Activated T-cell treated with anti-CD3 and anti-CD28 coated beads, Interleukin-2, amount 50 U/mL, for 24 hours (primary cell): Measurements from ENCODE around the gene ZBTB20.

ENCODE experiments used
- DNase-seq: peaks from one replicate; pipeline ENCODE4 v3.0.0-alpha.2; 2020
- H3K27ac Mint-ChIP-seq: 2 replicates; pipeline ENCODE4 v1.8.0; 2020; ENCODE audit warnings: mild to moderate bottlenecking, mixed read lengths
- H3K27me3 Mint-ChIP-seq: 2 replicates; pipeline ENCODE4 v1.8.0; 2020; ENCODE audit warnings: mixed read lengths
- H3K36me3 Mint-ChIP-seq: 2 replicates; pipeline ENCODE4 v1.8.0; 2020; ENCODE audit warnings: low read depth, mixed read lengths
- H3K4me1 Mint-ChIP-seq: 2 replicates; pipeline ENCODE4 v1.8.0; 2020; ENCODE audit warnings: low read depth, mixed read lengths
- H3K4me3 Mint-ChIP-seq: 2 replicates; pipeline ENCODE4 v1.8.0; 2020; ENCODE audit warnings: mild to moderate bottlenecking, moderate library complexity, mixed read lengths
- H3K9me3 Mint-ChIP-seq: 2 replicates; pipeline ENCODE4 v1.8.0; 2020; ENCODE audit warnings: mixed read lengths

Gene ZBTB20

DNA sequence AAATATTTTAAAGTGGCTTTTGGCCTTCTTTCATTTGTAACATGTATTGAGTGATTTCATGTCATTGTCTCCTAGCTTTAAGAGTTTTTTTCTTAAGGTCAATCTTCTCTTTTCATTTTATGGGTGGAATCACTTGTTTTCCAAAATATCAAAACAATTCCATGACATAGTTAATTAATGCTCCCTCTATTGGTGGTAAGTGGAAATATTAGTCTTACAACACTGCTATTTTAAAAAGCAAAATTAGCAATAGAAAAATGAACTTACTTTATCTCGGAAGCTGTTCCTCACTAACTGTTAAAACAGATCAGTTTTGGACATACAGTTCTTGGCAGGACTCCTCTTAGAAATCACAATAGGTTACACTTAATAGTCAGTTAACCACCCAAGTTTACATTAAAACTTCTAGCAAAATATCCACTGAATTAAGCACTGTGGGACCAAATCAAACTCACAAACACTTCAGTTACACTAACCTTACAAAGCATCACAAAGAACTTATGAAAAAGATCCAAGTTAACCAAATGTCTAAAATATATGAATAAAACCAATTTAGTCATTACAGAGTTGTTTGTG, 810.9 kb downstream of the ZBTB20 start:
- no peaks in the 10 kb centered on the region for H3K27me3 Mint-ChIP-seq
- peak overlapping the region; percentile 82 for H3K27ac Mint-ChIP-seq
- no peak for DNase-seq
- H3K4me1 Mint-ChIP-seq: peaks cover 68% of the 10 kb centered on the region
- no peak overlapping the region for H3K4me3 Mint-ChIP-seq
- H3K36me3 Mint-ChIP-seq: peaks cover 15% of the 10 kb centered on the region
- no peaks in the 10 kb centered on the region for H3K9me3 Mint-ChIP-seq

DNA sequence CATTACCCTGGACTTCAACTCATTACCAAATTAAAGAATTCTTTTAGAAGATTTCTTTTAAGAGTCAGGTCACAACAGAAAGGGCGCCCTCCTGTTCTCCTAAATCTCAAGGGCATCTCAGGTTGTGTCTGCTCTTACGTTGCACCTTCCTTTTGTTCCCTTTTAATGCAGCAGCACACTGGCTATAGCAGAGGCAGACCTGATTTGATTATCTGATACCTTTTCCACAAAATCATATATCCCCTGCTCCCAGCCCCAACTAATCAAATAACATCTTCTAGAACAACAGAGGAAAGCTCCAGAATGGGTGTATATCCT, 813.2 kb downstream of the ZBTB20 start:
- Mint-ChIP-seq H3K27ac (peak overlapping the region; percentile 94), H3K27me3 (no peaks in the 10 kb centered on the region), H3K36me3 (peaks cover 24% of the 10 kb centered on the region), H3K4me1 (peaks cover 87% of the 10 kb centered on the region), H3K4me3 (no peak overlapping the region), H3K9me3 (no peaks in the 10 kb centered on the region)
- DNase-seq: no peak

DNA sequence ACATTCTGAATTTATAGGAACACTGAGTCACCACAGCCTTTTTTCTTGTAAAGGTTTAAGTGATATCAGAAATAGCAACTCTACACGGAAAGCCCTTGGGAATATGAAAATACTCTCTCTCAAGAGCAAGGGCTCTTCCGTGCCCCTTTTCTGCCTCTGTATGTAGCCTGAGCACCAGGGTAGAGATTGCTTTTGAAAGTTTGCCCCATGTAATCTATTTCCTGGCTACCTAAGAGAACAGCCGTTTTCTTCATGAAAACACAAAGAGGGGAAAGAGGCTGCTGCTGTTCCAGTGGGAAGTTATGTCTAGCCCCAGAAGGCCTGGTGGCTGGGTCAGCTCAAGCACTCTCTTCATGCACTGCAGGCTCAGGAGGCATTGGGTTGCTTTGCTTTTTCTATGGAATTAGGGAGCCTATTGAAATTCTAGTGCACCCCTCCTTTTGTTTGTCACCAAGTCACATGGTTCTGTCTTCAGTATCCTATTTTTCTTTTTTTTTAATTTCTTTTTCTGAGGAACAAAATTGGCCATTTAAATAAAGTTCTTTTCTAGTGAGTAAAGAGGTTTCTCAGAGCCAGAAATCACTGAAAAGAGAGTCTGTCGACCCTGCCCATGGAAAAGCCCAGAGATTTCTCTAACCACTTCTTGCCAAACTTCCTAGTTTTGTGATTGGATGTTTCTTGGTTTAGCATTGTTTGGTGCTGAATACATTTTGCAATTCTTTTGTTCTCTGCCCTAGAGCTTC, 813.7 kb downstream of the ZBTB20 start:
- Mint-ChIP-seq H3K9me3 (no peaks in the 10 kb centered on the region), H3K27ac (peak overlapping the region; percentile 94), H3K27me3 (no peaks in the 10 kb centered on the region), H3K4me3 (peak overlapping the region; percentile 49), H3K36me3 (peaks cover 23% of the 10 kb centered on the region), H3K4me1 (peaks cover 89% of the 10 kb centered on the region)
- DNase-seq: no peak

DNA sequence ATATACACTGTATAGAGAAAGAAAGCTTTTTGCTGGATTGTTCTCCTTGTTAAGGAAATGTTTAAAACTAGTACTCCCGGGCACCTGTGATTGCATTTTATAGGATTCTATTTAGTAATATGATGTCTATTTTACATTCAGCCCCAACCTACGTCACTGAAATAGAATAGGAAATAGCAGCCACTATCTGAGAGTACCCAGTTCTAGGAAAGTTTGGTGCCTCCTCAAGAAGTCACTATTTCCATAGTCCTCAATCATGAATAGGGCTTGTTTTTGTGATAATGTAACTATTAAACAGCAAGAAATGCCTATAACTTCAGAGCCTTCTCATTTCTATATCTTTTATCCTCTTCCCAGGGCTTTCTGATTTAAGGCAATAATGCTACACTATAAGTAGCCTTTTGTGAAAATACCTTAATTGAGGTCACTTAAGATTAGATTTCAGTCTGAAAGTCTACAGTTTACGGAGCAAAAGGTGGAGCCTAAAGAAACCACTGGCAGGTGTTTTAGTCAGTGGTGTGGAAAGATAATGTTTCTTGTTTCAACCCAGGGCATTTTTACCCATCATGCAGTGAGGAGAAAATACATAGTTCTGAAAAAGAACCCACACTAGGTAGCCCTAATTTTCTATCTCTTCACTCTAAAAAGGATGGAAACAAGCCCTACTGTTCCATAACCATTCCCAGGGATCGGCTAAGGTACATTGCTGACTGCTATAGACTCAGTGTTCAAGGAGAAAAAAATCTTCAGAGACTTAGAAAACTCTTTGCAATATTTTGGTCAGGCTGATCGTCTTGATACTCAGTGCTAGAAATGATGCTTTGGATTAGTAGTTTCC, 814.5 kb downstream of the ZBTB20 start:
- Mint-ChIP-seq H3K36me3 (peaks cover 22% of the 10 kb centered on the region), H3K9me3 (no peaks in the 10 kb centered on the region), H3K4me1 (peaks cover 91% of the 10 kb centered on the region), H3K27ac (peak overlapping the region; percentile 94), H3K4me3 (peak overlapping the region; percentile 49), H3K27me3 (no peaks in the 10 kb centered on the region)
- DNase-seq: no peak

DNA sequence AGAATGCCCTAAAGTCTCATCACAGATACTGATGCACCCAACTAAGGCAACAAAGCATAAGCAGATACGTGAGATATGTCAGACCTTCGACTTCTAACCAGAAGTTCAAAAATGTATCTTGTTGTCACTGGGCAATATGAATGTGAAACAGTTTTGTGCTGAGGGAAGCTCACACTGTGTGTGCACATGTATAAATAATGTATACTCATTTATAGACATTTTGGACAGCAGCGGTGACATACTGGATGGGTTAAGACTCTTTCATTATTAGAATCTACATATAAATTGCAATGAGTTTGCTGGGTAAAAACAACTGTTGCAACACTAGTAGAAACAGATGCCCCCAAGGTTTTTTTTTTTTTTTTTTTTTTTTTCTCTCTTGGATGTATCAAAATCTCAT, 815.4 kb downstream of the ZBTB20 start:
- Mint-ChIP-seq H3K9me3 (no peaks in the 10 kb centered on the region), H3K27me3 (no peaks in the 10 kb centered on the region), H3K36me3 (peaks cover 22% of the 10 kb centered on the region), H3K27ac (peak overlapping the region; percentile 94), H3K4me1 (peaks cover 94% of the 10 kb centered on the region), H3K4me3 (peak overlapping the region; percentile 49)
- no peak for DNase-seq

DNA sequence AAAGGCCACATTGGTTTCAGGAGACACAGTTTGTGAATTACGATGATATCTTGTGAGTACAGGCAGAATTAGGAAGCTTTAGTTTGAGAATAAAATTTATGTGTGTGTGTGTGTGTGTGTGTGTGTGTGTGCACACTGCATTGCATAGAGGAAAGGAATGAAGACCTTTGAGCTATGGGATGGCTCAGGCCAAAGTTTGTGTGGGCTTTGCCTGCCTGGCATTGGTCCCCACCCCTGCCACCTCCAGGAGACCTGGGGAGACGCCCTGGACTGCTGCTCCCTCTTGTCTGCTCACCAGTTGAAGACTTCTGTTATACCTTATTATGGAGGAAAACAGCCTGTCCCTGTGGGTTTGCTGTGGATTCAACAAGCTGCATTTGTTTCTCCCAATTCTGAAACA, 816.1 kb downstream of the ZBTB20 start:
- Mint-ChIP-seq H3K4me1 (peaks cover 93% of the 10 kb centered on the region), H3K4me3 (no peak overlapping the region), H3K27me3 (no peaks in the 10 kb centered on the region), H3K36me3 (peaks cover 22% of the 10 kb centered on the region), H3K27ac (peak overlapping the region; percentile 94), H3K9me3 (no peaks in the 10 kb centered on the region)
- DNase-seq: no peak

DNA sequence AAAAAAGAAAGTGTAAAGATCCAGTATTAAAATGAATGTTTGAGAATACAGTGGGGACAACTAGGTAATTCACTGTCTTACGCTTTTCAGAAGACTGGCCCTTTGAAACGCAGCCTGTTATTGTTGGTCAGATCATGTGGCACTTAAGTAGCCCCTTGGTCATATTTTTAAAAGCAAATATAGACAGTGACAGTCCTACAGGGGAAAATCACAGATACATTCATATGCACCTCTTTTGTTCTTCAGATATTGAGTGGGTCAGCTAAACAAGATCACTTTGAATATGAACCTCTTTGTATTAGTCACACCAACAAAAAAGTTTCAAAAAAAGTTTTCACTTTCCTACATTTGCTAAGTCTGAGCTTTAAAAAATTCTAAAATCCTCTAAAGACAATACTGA, 817.3 kb downstream of the ZBTB20 start:
- no peak for DNase-seq
- peak overlapping the region; percentile 32 for H3K4me3 Mint-ChIP-seq
- H3K27me3 Mint-ChIP-seq: no peaks in the 10 kb centered on the region
- no peaks in the 10 kb centered on the region for H3K9me3 Mint-ChIP-seq
- peaks cover 93% of the 10 kb centered on the region for H3K4me1 Mint-ChIP-seq
- H3K27ac Mint-ChIP-seq: peak overlapping the region; percentile 89
- peaks cover 24% of the 10 kb centered on the region for H3K36me3 Mint-ChIP-seq

DNA sequence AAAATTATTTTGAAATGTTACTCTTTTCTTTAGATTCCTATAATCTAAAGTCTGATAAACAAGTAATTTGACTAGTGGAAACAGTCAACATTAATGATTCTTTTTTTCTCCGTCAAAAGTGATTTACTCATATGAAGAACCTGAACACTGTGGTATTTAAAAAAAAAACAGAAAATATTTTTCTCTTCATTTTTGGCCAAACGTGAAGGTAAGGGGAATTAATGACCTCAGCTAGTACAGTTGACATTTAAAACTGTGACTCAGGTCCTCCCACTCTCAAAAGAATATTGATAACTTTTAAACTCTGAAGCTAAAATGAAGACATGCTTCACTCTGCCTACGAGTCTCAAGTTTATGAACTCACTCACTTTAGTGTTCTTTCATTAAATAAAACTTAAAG, 818.7 kb downstream of the ZBTB20 start:
- Mint-ChIP-seq H3K27me3 (no peaks in the 10 kb centered on the region), H3K4me3 (peak overlapping the region; percentile 35), H3K4me1 (peaks cover 94% of the 10 kb centered on the region), H3K27ac (peak overlapping the region; percentile 89), H3K9me3 (no peaks in the 10 kb centered on the region), H3K36me3 (peaks cover 24% of the 10 kb centered on the region)
- no peak for DNase-seq

DNA sequence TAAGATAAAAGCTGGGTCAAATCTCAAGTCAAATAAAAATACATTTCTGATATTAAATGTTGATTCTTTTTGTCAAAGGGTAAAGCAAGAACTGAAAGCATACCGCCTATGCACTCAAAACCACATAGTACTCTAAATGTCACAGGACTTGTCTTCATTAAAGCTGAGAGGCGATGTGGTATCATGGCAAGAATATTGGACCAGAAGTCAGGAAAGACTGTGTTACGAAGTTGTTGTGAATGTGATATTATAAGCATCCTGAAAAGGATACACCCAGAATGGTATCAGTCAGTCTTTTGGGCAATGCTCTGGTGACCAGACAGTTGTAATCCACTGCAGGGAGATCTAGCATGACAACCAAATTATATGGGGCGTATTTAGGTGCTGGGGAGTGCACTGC, 819.4 kb downstream of the ZBTB20 start:
- no peak for DNase-seq
- H3K36me3 Mint-ChIP-seq: peaks cover 25% of the 10 kb centered on the region
- peaks cover 92% of the 10 kb centered on the region for H3K4me1 Mint-ChIP-seq
- no peaks in the 10 kb centered on the region for H3K9me3 Mint-ChIP-seq
- H3K4me3 Mint-ChIP-seq: peak overlapping the region; percentile 4
- no peaks in the 10 kb centered on the region for H3K27me3 Mint-ChIP-seq
- H3K27ac Mint-ChIP-seq: peak overlapping the region; percentile 79

DNA sequence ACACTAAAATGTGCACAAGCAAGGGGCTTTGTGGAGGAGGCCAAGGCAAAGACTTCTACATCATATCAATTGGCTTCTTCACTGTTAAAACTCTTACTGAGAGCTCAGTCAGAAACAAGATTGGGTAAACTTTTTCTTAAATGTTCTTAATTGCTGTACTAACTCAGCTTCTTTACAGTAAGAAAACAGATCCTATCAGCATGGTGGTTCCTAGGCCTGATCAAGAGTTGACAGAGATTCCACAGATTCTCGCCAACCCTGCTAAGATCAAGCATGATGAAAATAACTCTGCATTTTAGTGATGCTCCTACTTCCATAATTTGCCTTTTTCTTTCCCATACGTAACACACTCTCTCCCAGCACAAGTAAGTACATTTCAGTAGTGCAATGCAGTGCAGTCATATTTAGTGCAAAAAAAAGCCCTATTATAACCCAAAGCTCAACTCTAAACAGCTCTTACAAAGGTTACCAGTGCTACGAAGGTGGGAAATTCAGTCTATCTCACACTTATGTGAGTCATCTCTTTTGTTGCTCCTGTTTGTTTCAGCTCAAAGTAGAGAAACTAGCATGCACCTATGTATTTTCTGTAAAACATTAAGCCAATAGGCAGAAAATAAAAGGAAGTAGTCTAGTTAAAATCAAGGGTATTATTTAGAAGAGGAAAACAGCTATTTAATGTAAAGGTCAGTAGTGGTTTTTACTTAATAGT, 823.4 kb downstream of the ZBTB20 start:
- no peaks in the 10 kb centered on the region for H3K27me3 Mint-ChIP-seq
- H3K9me3 Mint-ChIP-seq: no peaks in the 10 kb centered on the region
- H3K36me3 Mint-ChIP-seq: peaks cover 11% of the 10 kb centered on the region
- peak overlapping the region; percentile 79 for H3K27ac Mint-ChIP-seq
- H3K4me1 Mint-ChIP-seq: peaks cover 87% of the 10 kb centered on the region
- no peak overlapping the region for H3K4me3 Mint-ChIP-seq
- no peak for DNase-seq

DNA sequence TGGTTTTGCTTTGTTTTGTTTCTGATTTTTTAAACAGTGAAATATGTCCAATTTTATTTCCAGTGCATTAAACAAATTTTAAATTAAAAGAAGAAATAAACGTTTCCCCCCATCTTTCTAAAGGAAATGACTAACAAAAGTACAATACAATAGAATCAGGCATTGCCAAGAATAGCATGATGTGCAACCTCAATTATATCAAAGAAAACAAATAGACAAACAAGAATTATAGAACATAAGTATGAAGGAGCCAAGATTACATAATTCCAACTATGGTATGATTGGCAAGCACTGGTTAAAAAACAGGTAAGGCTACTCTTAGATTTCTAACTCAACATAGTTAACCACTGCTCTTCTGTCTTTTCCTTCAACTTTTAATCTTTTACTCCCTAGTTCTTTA, 826.8 kb downstream of the ZBTB20 start:
- peaks cover 90% of the 10 kb centered on the region for H3K4me1 Mint-ChIP-seq
- no peak for DNase-seq
- no peak overlapping the region for H3K27ac Mint-ChIP-seq
- H3K36me3 Mint-ChIP-seq: peaks cover 16% of the 10 kb centered on the region
- H3K9me3 Mint-ChIP-seq: no peaks in the 10 kb centered on the region
- no peaks in the 10 kb centered on the region for H3K27me3 Mint-ChIP-seq
- H3K4me3 Mint-ChIP-seq: no peak overlapping the region

DNA sequence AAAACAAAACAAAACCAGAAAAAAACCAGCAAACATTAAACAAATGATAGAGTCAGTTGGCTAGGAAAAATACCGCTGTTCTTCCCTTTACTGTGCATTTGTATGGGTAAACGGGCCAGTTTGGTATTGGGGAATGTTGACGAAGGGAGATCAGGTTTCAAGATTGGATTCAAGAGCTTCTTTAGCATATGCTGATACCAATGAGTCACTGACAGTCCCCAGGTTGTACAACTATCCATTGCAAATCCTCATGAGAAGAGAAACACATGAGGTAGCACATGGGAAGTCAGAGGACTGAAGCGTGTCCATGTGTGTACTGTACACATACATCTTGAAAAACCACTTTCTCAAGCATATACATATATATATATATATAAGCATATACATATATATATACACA, 827.6 kb downstream of the ZBTB20 start:
- H3K27me3 Mint-ChIP-seq: no peaks in the 10 kb centered on the region
- H3K36me3 Mint-ChIP-seq: peaks cover 18% of the 10 kb centered on the region
- peaks cover 89% of the 10 kb centered on the region for H3K4me1 Mint-ChIP-seq
- no peak overlapping the region for H3K4me3 Mint-ChIP-seq
- DNase-seq: no peak
- peak overlapping the region; percentile 23 for H3K27ac Mint-ChIP-seq
- H3K9me3 Mint-ChIP-seq: no peaks in the 10 kb centered on the region

DNA sequence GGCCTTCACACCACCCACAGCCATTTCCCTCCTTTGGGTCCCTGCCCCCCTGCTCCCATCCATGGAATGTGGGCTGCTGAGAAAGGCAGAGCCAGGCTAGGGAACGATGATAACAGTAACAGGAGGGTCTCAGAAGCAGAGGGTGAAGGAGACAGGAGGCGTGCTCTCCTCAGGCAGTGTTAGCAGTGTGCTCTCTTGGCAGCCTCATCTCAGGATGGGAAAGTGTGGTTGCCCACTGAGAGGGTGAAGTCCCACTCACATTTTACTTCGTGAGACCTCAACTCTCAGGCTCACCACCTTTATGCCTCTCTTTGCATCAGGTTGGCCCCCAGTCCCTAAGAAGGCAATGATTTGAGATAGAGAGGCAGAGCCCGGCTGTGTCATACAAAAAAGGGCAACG, 828.8 kb downstream of the ZBTB20 start:
- Mint-ChIP-seq H3K27ac (peak overlapping the region; percentile 84), H3K36me3 (peaks cover 21% of the 10 kb centered on the region), H3K4me1 (peaks cover 89% of the 10 kb centered on the region), H3K27me3 (no peaks in the 10 kb centered on the region), H3K4me3 (peak overlapping the region; percentile 47), H3K9me3 (peaks cover 2% of the 10 kb centered on the region)
- DNase-seq: no peak

DNA sequence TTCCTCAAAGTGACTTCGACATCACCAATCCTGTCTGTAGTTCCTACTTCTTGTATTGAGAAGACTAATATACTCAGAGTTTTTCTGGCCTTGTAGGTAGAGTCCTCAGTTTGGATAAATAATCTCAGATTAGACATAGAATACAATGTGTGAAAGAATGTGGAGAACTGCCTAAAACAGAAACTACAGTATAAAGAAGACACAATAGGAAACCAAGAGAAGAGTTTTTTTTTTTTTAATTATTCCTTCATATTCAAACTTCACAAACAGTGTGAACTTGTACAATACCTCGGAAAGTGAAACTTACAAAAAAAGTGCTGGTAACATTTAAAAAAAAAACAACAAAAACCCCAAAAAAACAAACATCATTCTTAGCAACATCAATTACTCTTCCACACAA, 832.8 kb downstream of the ZBTB20 start:
- H3K27me3 Mint-ChIP-seq: no peaks in the 10 kb centered on the region
- peaks cover 87% of the 10 kb centered on the region for H3K4me1 Mint-ChIP-seq
- H3K36me3 Mint-ChIP-seq: peaks cover 31% of the 10 kb centered on the region
- peak overlapping the region; percentile 88 for H3K27ac Mint-ChIP-seq
- peaks cover 2% of the 10 kb centered on the region for H3K9me3 Mint-ChIP-seq
- no peak for DNase-seq
- H3K4me3 Mint-ChIP-seq: no peak overlapping the region
